Activated CD4-positive, CD25-positive, alpha-beta regulatory T cell treated with anti-CD3 and anti-CD28 coated beads, Interleukin-2, amount 50 U/mL, for 24 hours (primary cell): ENCODE data around the gene MYRFL.
"Not testable (repeated sequence)": the region's sequence is repeated elsewhere in the genome, so short reads cannot be mapped to it uniquely, and the experiment has no call there.

ENCODE experiments used
- ATAC-seq, 2 donors: fragments of 150-1000 bp; cut with Tn5 transposase; one replicate each; pipeline ENCODE4 v1.10.0; 2021; ENCODE audit warnings: mild to moderate bottlenecking in 1 of 2, moderate library complexity in 1 of 2

The MYRFL gene

DNA sequence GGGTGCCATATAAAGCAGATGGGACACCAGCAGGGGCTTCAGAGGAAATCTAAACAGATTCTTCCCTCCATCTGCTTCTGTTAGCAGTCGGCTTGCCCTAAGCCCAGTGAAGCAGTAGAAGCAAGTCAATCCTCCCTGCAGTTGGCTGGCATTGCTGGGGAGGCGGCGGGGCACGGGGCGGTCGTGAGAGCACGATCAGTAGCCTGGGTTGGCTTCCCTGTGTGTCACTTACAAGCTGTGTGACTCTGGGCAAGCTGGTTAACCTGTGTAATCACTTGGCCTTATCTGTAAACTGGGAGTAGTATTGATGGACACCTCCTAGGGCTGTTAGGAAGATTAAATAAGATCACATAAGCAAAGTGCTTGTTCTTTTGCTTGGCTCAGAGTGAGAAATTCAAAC lies 19.4 kb downstream of the MYRFL start:
- ATAC-seq, result no peak

DNA sequence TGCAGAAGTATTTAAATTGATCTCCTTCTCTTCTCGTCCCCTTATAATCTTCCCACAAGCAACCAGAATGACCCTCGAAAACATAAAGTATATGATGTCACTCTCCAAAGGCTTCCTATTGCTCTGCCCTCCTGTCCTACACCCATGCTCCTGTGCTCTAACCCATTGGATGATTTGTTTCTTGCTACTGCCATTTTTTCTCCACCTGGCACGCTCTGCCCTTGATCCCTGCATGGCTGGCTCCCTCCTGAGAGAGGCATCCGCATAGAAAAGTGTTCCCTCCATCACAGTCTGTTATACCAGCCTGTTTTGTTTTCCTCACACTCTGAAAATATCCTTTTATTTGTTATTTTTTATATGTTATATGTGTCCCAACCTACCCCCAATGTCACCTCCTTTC lies 19.8 kb downstream of the MYRFL start:
- no peak for ATAC-seq

DNA sequence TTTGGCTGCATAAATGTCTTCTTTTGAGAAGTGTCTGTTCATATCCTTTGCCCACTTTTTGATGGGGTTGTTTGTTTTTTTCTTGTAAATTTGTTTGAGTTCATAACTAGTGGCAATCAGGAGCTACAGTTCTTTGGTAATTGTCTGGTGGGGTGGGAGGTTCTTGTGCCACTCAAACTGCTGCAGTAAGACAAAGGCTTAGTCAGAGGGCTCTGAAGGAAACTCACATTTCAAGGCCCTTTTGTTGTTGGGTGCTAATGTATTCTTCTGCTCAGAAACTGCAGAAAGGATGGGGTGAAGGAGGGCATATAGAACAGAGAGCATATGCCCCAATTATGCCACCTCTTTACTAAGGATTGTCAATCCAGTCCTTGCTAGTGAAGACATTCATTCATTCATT lies 21.9 kb downstream of the MYRFL start:
- ATAC-seq, result no peak

DNA sequence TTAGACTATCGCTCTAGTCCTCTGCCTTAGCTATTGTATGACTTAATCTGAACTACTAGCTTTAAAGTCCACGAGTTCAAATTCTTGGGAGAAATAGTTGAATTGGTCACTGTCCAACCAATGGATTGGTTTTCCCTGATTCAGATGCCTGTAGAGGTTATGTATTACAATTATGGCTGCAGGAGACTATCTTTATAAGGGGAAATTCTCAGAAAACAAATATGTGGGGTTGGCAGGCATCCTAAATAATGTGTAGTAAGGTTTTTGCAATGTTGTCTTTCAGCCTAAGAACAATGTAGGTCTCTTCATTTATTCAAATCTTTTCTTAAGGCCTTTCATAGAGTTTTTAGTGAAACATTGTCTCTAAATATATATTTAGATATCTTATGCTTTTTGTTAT lies 26.9 kb downstream of the MYRFL start:
- no peak for ATAC-seq

DNA sequence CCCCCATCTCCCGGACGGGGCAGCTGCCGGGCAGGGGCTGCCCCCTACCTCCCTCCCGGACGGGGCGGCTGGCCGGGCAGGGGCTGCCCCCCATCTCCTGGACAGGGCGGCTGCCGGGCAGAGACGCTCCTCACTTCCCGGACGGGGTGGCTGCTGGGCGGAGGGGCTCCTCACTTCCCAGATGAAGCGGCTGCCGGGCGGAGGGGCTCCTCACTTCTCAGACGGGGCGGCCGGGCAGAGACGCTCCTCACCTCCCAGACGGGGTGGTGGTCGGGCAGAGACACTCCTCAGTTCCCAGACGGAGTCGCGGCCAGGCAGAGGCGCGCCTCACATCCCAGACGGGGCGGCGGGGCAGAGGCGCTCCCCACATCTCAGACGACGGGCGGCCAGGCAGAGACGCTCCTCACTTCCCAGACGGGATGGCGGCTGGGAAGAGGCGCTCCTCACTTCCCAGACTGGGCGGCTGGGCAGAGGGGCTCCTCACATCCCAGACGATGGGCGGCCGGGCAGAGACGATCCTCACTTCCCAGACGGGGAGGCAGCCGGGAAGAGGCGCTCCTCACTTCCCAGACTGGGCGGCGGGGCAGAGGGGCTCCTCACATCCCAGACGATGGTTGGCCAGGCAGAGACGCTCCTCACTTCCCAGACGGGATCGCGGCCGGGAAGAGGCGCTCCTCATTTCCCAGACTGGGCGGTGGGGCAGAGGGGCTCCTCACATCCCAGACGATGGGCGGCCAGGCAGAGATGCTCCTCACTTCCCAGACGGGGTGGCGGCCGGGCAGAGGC lies 28.3 kb downstream of the MYRFL start:
- ATAC-seq, result not testable (repeated sequence)

DNA sequence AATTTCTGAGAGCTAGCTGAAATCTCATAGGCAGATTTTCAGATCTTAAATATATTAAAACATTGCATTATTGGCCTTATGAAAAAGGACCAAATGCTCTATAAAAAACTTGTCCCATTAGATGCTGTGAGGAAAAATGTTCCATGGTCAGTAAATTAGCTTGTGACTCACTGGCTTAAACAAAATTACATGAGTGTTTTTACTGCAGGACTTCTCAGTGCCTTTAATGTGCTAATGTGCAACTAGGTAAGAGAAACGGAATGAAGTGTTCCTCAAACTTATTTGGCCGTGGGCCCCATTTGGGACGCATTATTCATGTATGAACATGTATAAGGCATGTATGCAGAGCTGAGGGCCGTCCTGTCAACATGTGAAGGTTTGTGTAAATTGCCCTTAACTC lies 41.7 kb downstream of the MYRFL start:
- ATAC-seq, result no peak

DNA sequence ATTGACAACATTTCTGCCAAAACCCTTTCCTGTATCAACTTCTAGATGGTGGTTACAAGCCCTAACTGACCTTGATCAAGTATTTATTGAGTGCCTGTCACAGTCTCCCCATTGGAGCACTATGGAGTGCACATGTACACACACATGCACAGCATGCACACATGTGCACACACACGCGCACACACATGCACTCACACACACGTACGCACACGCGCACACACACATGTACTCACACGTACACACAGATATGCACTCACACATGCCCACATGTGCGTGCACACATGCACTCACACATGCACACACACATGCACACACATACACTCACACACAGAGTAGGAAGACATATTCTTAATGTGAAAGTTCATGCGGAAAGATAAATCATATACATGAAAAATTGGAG lies 43.7 kb downstream of the MYRFL start:
- no peak for ATAC-seq

DNA sequence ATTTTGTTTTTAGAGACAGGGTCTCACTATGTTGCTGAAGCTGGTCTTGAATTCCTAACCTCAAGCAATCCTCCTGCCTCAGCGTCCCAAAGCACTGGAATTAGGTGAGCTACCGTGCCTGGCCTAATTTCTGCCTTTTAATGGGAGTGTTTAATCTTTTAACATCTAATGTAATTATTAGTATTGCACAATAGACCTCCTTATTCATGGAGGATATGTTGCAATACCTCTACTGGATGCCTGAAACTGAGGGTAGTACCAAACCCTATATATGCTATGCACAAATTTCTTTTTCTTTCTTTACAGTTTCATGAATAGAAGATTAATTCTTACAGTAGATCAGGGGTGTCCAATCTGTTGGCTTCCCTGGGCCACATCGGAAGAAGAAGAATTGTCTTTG lies 47.8 kb downstream of the MYRFL start:
- no peak for ATAC-seq

DNA sequence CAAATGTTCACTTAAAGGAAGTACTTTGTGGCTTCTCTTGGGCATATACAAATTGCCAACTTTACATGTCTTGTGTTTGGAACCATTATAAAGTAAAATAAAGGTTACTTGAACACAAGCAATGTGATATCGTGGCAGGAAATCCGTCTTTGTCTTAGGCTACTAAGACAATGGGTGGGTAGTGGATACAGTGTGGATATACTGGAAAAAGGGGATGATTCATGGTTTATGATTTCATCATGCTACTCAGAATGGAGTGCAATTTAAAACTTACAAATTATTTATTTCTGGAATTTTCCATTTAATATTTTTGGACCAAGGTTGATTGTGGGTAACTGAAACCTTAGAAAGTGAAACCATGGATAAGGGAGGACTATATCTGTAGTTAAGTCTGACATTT lies 48.4 kb downstream of the MYRFL start:
- ATAC-seq, result no peak

DNA sequence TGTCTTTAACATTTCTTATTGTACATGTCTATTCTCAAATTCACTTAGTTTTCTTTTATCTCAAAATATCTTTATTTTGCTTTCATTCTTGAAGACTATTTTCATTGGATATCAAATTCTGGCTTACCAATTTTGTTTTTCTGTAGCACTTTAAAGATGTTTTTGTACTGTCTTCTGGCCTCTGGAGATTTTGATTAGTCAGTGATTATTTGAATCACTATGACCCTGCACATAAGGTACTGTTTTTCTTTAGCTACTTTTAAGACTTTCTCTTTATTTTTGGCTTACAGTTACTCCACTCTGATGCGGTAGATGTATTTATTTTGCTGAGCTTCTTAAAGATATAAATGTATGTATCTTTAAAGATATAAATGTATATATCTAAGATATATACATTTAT lies 49.6 kb downstream of the MYRFL start:
- no peak for ATAC-seq

DNA sequence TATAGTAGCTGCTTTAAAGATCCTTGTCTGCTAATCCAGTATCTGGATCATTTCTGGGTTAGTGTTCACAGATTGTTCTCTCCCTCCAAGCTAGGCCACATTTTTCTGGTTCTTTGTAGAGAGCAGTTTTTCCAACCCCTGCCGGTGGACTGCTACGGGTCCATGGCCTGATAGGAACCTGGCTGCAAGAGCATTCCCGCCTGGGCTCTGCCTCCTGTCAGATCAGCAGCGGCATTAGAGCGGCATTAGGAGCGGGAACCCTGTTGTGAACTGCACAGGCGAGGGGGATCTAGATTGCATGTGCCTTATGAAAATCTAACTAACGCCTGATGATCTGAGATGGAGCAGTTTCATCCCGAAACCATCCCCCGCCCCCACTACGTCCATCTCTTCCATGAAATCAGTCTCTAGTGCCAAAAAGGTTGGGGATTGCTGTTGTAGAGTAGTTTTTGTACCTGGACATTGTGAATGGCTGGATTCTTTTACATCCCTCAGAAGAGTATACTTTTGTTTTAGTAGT lies 50.4 kb downstream of the MYRFL start:
- ATAC-seq, result no peak

DNA sequence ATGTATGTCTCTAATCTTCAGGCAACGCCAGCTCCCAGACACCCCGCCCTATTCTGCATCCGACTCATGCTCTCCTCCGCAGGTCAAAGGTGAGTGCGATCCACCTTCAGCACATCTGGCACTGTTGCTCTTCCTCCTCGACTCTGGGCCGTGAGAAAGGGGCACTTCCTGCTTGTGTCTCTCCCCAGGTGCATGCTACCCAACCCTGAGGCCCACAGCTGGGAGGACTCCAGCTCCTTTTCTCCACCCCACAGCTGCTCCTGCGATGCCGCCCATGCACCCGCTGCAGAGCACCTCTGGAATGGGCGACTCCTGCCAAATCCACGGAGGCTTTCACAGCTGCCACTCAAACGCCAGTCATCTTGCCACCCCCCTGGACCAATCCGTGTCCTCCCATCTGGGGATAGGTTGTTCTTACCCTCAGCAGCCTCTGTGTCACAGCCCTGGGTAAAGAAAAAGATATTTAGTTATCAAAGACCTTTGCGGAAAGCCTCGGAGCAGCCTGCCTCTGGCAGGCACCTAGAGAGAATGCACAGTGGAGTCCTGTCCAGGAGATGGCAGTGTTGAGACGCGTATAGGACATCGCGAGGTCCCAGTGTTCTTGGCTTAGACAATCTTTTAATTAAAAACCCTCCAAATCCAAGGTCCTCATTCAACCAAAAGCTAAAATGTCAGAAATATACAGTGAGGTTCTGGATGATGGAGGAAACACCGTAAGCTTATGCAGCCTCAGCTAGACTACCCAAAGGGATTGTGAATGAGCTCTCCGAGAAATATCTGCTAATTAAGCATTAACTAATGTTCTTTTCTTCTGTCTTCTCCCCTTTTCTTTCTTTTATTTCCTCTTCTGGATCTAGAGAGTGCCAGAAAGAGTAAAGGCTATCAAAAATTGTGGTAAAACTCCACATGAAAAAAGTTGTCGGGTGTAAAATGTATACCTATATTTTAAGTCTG lies 54.3 kb downstream of the MYRFL start:
- ATAC-seq, result peak; percentile 69 to 72

DNA sequence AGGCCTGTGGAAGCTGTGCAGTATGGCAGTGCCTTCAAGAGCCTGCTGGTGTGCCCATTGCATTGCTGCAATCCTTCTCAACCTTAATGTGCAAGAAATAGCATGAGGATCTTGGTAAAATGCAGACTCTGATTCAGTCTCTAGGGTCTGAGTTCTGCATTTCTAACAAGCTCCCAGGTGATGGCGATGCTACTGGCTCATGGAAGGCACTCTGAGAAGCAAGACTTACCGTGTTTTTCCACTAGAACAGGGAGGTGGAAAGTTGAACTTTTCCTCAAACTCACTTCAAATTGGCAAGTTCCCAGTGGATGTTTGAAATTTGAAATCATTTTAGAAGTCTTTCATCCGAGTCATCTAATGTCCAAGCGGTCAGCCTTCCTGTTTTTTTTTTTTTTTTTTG lies 55.5 kb downstream of the MYRFL start:
- no peak for ATAC-seq

DNA sequence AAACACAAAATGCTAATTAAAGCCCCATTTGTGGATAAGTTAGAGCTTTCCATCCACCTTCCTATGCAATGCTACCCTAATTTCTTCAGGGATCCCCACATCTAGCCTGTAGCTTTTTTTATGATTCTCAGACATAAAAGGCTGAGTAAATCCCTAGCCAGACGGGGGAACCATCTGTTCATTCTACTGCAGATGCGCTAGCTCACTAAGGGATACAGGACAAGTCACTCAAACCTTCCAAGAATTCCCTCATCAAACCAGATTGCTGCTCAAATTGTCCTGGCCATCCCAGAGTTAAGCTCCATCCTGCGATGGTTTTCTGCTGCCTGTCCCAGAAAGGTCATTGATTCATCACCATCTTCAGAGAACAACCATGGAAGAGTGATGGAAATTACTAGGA lies 56.7 kb downstream of the MYRFL start:
- no peak for ATAC-seq

DNA sequence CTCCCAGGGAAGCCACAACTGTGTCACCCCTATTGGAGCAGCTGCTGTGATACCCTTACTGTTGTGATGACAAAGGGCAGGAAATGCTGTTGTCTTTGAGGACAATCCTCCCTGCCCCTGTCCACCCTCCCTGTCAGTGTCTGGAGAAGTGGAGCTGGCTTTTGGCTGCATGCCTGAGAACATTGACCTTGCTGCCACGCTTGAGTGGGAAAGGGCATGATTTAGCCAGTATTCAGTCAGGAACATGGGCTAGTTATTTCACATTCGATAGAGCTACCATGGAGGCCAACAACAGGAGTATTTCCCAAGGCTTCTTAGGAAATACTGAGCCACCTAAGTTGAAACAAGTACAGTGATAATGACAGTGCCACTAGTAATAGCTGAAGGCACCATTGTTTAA lies 59.4 kb downstream of the MYRFL start:
- no peak for ATAC-seq

DNA sequence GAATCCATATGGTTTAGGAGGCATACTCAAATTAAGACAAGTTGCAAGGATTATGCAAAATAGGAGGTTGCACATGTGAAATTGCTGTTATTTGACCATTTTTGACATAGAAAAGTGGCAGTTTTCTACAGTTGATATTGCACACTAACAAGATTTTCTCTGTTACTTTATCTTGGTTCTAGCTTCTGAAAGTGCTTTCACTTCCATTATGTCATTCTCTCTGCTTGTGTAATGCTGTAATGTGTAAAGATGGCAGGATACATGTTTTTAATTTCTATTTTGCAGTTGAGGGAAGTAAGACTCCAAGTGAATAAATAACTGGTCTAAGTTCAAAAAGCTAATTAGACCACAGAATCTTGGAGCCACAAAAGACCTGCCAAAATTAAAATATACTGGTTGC lies 60.6 kb downstream of the MYRFL start:
- no peak for ATAC-seq

DNA sequence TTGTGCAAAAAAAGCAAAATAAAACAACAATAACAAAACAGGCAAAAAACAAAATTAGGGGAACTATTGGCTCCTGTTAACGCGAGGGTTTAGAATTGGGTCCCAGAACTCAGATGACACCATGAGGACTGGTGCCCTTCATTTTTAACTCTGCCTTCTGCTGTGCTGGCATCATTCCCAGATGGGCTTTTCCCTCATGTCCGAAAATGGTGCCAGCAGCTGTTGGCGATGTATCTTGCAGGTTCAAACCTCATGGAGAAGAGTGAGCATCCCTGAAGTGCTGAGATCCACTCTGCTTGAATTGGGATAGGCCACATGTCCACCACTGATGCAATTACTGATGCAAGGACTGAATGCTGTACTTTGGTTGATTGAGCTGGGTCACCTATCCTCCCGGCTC lies 61.1 kb downstream of the MYRFL start:
- no peak for ATAC-seq

DNA sequence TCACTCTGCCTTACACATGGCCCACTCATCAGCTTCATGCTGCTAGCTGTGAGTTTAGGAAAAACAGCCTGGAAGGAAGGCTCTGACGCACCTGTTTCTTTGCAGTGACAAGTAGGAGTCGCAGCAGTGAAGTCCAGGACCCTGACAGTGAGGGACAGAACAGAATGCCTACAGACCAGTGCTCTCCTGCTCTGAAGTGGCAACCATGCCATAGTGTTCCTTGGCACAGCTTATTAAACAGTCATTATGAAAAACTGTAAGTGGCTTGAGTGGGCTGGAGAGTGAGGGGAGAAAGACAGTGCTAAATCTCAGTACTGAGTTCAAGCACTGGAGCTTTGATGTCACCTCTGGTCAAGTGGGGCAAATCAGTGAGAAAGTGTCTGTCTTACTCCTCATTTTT lies 61.7 kb downstream of the MYRFL start:
- ATAC-seq, result no peak

DNA sequence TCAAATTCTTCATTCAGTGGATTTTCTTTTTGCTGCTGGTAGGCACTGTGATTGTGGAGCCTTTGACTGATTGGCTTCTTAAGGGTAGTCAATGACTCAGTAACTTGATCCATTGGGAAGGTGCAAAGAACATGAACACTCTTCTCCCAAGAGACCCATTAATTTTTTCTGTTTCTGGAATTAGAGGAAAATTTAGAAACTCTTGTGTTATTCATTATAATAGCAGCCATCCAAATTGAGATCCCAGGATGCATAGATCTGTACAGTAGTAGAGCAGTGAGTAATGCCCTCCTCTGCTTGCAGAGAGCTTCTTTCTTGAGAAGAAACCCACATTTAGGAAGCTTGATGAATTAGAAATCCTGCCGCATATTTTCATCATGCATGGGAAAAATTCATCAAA lies 63.9 kb downstream of the MYRFL start:
- ATAC-seq, result no peak

DNA sequence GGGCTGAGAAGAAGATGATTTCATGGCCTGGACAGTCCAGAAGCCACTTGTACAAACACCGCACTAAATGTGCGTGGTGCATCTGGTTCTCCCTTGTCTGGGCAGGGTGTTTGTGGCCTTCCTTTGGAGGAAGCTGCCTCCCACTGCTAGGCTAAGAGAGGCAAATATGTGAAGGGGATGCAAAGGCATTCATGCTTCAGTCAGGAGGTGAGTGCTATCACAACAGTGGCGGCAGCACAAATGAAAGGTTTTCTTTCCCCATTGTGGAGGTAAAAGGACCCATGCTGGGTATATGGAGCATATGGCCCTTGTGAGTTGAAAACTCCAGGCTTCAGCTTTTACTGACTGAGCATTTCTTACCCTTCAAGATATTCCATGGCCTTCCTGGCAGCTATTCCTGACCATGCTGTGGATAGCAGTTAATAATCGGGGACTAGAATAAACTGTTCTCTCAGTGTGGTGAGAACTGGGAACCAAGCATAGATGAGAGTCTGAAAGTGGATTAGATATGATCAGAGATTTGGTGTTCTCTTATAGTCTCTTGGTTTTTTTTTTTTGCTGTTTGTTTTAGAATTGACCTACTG lies 69.9 kb downstream of the MYRFL start:
- no peak for ATAC-seq

DNA sequence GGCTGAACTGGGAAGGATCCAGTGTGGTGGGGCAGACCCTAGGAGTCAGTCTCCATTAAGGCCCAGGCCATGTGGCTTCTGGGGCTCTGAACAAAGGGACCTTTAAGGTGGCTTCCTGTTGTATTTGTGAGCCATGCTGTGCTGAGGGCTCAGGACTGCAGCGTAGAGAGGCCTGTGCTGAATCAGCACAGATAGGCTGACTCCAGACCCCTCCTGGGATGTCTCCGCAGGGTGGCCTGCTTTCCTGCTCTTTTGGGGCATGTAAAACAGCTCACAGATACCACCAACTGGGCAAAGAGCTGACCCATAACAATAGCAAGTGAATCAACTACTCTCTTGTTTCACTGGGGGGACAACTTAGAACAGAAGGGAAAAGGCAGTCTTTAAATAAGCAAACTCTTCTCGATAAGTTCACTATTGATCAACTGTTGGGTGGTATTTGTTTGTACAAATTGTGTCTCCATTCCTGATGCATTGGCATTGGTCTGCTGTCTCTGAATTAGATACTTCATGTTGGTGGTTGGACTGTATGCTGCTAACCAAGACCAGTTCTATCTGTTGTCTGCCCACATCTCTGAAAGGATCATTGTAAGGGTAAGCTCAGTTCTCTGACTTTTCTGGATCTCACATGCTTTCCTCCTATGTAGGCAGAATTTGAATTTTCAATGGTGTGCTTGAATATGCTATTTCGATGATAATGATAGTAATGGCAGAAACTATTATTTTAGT lies 71.8 kb downstream of the MYRFL start:
- no peak for ATAC-seq

DNA sequence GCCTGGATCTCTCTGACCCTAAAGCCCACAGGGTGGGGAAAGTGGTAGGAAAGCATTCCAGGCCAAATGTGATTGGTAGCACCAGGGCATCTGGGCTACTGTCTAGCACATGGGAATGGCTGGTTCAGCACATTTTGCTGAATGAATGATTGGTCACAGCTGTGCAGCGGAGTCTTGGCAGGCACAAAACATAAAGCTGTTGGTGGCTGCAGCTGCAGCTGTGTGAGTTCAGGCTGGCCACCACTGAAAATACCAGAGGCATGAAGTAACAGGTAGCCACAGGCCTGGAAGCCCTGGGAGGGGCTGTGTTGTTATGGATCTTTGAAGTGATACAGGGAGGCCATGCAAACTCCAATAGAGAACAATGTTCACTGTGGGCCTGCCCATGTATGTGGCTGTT lies 72.7 kb downstream of the MYRFL start:
- ATAC-seq, result no peak

DNA sequence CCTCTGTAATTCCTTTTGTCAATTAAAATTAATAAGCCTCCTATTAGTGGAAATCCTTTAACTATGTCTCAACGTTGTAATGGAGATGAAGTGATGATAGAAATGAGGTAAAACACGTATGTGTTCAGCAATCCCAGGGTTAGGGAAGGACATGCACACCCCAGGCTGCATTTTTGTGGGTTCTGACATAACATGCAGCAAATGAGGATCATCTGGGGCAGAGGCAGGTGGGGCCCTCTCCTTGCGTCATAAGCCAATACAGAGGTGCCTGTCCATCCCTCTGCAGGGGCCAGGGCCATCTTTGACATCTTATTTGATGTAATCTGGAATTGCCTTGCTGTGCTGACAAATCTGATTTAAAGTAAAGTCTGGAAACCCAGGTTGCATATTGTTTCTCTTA lies 73.2 kb downstream of the MYRFL start:
- ATAC-seq, result no peak
